Measurements from ENCODE around the gene GIT2. TPM values are rescaled to one million over a fixed set of nuclear protein-coding genes. Genes with fewer than 3 reads are reported as not detected.

Gene GIT2
- total and polyA plus RNA-seq, 10 of the 15 experiments (the other 5 are each of a cell fraction or from before 2014, with no cell fraction given), result 9.1 to 49.9 (median 43.9) TPM

DNA sequence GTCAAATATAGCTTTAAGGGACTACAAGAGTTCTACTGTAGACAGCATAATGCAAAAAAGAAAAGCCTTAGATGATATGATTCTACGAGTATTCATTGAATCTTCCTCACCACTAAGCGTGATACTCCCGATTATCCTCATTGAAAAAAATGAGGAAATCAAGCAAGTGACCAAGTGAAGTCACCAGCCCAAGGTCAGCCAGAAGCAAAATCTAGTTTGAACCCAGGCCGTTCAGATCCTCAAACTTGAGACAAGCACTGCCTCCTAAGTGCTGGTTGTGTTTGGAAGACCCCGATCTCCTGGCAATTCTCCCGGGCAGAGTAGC lies 845 bp downstream of the GIT2 start (continued):
- TF ChIP-seq, protein P1, sequence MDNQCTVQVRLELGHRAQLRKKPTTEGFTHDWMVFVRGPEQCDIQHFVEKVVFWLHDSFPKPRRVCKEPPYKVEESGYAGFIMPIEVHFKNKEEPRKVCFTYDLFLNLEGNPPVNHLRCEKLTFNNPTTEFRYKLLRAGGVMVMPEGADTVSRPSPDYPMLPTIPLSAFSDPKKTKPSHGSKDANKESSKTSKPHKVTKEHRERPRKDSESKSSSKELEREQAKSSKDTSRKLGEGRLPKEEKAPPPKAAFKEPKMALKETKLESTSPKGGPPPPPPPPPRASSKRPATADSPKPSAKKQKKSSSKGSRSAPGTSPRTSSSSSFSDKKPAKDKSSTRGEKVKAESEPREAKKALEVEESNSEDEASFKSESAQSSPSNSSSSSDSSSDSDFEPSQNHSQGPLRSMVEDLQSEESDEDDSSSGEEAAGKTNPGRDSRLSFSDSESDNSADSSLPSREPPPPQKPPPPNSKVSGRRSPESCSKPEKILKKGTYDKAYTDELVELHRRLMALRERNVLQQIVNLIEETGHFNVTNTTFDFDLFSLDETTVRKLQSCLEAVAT (IDR thresholded peaks at IDR 0.05), result no peak
- TF ChIP-seq MTA3 (IDR thresholded peaks at IDR 0.05; ENCODE audit: borderline replicate concordance, low read length) (no peak), SIX5 (IDR thresholded peaks at IDR 0.05; ENCODE audit: low read depth, low read length, severe bottlenecking) (no peak)
- TF ChIP-seq, protein P2, sequence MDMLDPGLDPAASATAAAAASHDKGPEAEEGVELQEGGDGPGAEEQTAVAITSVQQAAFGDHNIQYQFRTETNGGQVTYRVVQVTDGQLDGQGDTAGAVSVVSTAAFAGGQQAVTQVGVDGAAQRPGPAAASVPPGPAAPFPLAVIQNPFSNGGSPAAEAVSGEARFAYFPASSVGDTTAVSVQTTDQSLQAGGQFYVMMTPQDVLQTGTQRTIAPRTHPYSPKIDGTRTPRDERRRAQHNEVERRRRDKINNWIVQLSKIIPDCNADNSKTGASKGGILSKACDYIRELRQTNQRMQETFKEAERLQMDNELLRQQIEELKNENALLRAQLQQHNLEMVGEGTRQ (IDR thresholded peaks at IDR 0.05; ENCODE audit: borderline replicate concordance, low read depth, low read length), result no peak

DNA sequence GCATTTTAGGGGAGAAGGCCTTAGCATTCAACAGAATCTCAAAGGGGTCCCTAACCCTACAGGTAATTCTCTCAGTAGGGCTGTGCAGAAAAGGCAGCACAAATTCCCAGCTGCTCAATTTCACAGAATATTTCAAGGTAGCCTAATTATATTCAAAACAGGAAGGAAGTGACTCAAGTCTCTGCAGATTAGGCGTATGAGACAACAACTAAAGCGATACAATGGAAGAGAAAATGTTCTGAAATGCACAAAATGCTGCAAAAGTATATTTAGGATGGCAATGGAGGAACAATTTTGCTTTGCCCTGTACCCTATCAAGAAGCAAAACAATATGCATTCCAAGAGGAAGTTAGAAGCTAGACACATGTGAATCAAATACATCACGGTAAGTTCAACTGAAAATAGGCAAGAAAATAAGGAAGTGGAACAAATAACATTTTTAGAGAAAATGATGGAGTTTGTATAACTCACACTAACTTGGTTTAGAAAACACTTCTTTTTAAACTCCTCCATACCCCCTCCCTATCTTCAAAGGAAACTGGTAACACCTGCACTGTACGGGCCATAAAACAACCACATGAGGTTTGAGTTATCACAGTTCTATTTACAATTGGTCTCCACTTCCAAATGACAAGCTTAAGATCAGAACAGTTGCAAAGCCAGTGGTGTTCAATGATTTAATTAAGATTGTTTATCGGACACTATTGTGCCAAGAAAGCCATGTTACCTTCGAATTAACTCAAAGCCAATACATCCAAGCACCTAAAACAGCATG lies 1.6 kb downstream of the GIT2 start:
- in situ Hi-C loops (cut with MboI), result no loop called here
- SMC1A ChIA-PET (ENCODE audit: uncharacterized antibody, unreplicated experiment), result interaction anchor here (1.0 to 2.8 kb wide), 8 partner anchors 10 to 30 kb away, joined by 3 to 29 read pairs (median 6); no protein-coding TSS in a partner anchor
- intact Hi-C loops (cut with micrococcal nuclease; ENCODE audit: unreplicated experiment), result no loop called here
- RAD21 ChIA-PET (ENCODE audit: unreplicated experiment), result interaction anchor here (0.9 to 3.5 kb wide), 8 partner anchors 10 to 95 kb away, joined by 3 to 17 read pairs (median 4); no protein-coding TSS in a partner anchor
- H3K4me1 ChIP-seq (ENCODE audit: control insufficient read depth, insufficient read depth, low read length), result peaks cover 5% of the 10 kb centered on the region; the same call in 1 of the 2 replicates
- peak overlapping the region; percentile 99 for H3K4me2 ChIP-seq (ENCODE audit: control insufficient read depth, insufficient read depth)
- DNase-seq (ENCODE audit: low read depth, low spot score) (no peak), ATAC-seq (no peak), FAIRE-seq (no peak)
- under 1% methylated on average over 6 of the region's 6 CpGs for WGBS (ENCODE audit: insufficient coverage, insufficient replicate concordance, low lambda C conversion rate, missing lambda C conversion rate)
- H3K9me3 ChIP-seq (replicated peaks; ENCODE audit: control insufficient read depth, insufficient read depth, low read length), result no peaks in the 10 kb centered on the region
- peaks cover 52% of the 10 kb centered on the region for H3K79me2 ChIP-seq (ENCODE audit: control insufficient read depth, insufficient read depth, low read length)
- peak overlapping the region; percentile 89 for H3K9ac ChIP-seq (ENCODE audit: control insufficient read depth, insufficient read depth, low read length)
- peaks cover 0 to 6% of the 10 kb centered on the region in 2 experiments; a peak in 1 of 4 replicates for H3K36me3 ChIP-seq (ENCODE audit: control insufficient read depth in 2 of 2, insufficient read depth in 2 of 2, low read length in 1 of 2)
- peak overlapping the region; percentile 86 for H3K4me3 ChIP-seq
- TSS peak; percentile 49 for BruUV-seq (replicated peaks)
- H2AFZ ChIP-seq (ENCODE audit: control insufficient read depth, low read depth, low read length), result no peak overlapping the region; the same call in 1 of the 2 replicates
- POLR2A ChIA-PET, result interaction anchor here (0.6 to 2.0 kb wide), 6 partner anchors 9 to 767 kb away, joined by 3 to 16 read pairs (median 3); no protein-coding TSS in a partner anchor
- H3K27me3 ChIP-seq (replicated peaks in 1 of 2; ENCODE audit: control insufficient read depth in 2 of 2, insufficient read depth in 2 of 2, low read length in 1 of 2), result no peaks in the 10 kb centered on the region
- CTCF ChIA-PET, result interaction anchor here (0.5 to 1.6 kb wide), 8 partner anchors 8 to 96 kb away, joined by 3 to 5 read pairs (median 3); no protein-coding TSS in a partner anchor
- H3K27ac ChIP-seq (ENCODE audit: control insufficient read depth, insufficient read depth), result peak overlapping the region; percentile 87
- H4K20me1 ChIP-seq (ENCODE audit: control insufficient read depth, insufficient read depth), result no peaks in the 10 kb centered on the region
- TF ChIP-seq NFIC (IDR thresholded peaks at IDR 0.05; ENCODE audit: low read depth, low read length) (peak; percentile 33; the same call in 1 of the 2 replicates), ESRRA (IDR thresholded peaks at IDR 0.05; ENCODE audit: low read length) (no peak), FOS (IDR thresholded peaks at IDR 0.05; ENCODE audit: borderline replicate concordance, extremely low read depth, insufficient read length) (no peak), BHLHE40 (IDR thresholded peaks at IDR 0.05; ENCODE audit: borderline replicate concordance in 1 of 2, low read depth in 2 of 2, low read length in 1 of 2) (0 out of 4 replicates have a peak, but pooled peaks of 1 of the 2 experiments have one; percentile 11)
- TF ChIP-seq, protein P3, sequence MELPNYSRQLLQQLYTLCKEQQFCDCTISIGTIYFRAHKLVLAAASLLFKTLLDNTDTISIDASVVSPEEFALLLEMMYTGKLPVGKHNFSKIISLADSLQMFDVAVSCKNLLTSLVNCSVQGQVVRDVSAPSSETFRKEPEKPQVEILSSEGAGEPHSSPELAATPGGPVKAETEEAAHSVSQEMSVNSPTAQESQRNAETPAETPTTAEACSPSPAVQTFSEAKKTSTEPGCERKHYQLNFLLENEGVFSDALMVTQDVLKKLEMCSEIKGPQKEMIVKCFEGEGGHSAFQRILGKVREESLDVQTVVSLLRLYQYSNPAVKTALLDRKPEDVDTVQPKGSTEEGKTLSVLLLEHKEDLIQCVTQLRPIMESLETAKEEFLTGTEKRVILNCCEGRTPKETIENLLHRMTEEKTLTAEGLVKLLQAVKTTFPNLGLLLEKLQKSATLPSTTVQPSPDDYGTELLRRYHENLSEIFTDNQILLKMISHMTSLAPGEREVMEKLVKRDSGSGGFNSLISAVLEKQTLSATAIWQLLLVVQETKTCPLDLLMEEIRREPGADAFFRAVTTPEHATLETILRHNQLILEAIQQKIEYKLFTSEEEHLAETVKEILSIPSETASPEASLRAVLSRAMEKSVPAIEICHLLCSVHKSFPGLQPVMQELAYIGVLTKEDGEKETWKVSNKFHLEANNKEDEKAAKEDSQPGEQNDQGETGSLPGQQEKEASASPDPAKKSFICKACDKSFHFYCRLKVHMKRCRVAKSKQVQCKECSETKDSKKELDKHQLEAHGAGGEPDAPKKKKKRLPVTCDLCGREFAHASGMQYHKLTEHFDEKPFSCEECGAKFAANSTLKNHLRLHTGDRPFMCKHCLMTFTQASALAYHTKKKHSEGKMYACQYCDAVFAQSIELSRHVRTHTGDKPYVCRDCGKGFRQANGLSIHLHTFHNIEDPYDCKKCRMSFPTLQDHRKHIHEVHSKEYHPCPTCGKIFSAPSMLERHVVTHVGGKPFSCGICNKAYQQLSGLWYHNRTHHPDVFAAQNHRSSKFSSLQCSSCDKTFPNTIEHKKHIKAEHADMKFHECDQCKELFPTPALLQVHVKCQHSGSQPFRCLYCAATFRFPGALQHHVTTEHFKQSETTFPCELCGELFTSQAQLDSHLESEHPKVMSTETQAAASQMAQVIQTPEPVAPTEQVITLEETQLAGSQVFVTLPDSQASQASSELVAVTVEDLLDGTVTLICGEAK (IDR thresholded peaks at IDR 0.05; ENCODE audit: borderline replicate concordance), result no peak
- TF ChIP-seq, protein P4, sequence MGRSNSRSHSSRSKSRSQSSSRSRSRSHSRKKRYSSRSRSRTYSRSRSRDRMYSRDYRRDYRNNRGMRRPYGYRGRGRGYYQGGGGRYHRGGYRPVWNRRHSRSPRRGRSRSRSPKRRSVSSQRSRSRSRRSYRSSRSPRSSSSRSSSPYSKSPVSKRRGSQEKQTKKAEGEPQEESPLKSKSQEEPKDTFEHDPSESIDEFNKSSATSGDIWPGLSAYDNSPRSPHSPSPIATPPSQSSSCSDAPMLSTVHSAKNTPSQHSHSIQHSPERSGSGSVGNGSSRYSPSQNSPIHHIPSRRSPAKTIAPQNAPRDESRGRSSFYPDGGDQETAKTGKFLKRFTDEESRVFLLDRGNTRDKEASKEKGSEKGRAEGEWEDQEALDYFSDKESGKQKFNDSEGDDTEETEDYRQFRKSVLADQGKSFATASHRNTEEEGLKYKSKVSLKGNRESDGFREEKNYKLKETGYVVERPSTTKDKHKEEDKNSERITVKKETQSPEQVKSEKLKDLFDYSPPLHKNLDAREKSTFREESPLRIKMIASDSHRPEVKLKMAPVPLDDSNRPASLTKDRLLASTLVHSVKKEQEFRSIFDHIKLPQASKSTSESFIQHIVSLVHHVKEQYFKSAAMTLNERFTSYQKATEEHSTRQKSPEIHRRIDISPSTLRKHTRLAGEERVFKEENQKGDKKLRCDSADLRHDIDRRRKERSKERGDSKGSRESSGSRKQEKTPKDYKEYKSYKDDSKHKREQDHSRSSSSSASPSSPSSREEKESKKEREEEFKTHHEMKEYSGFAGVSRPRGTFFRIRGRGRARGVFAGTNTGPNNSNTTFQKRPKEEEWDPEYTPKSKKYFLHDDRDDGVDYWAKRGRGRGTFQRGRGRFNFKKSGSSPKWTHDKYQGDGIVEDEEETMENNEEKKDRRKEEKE (IDR thresholded peaks at IDR 0.05), result no peak
